Measurements from ENCODE around the gene DMXL2.

- no peak for TF ChIP-seq EZH2 (IDR thresholded peaks at IDR 0.05; ENCODE audit: insufficient read depth, poor library complexity, severe bottlenecking)
- no peak for TF ChIP-seq EZH2phosphoT487 (IDR thresholded peaks at IDR 0.05; ENCODE audit: insufficient read depth, low read depth)
Measured at GRCh38 chr15:51499379-51499976, 123.1 kb downstream of the DMXL2 start.
